Astrocyte (in vitro differentiated cells and primary cell): ENCODE results near the gene ENTPD7. TPM values are rescaled to one million over a fixed set of nuclear protein-coding genes. Genes with fewer than 3 reads are reported as not detected.
A peak's percentile ranks its signal among the peaks of the same experiment; 100 is the strongest.

Experiments used
- DNase-seq: peaks from one replicate; pipeline ENCODE4 v3.0.0-alpha.2; 2010; ENCODE audit warnings: low read depth
- FAIRE-seq: peaks from 2 replicates; lab custom pipeline; 2011; peaks lifted over from hg19 to GRCh38; lab: Jason Lieb, UNC
- H2AFZ ChIP-seq: 2 replicates; pipeline ENCODE4 v1.6.0; 2012; ENCODE audit warnings: low read depth, low read length, inconsistent platforms
- H3K27ac ChIP-seq: 2 replicates; pipeline ENCODE4 v1.5.1; 2011; ENCODE audit warnings: low read depth, low read length, inconsistent platforms
- H3K27me3 ChIP-seq: 2 replicates; pipeline ENCODE4 v1.6.0; 2011; ENCODE audit warnings: low read length, inconsistent platforms; ENCODE audit not compliant: insufficient read depth
- H3K36me3 ChIP-seq: 2 replicates; pipeline ENCODE4 v1.5.1; 2011; ENCODE audit warnings: low read length, inconsistent platforms; ENCODE audit not compliant: insufficient read depth
- H3K4me1 ChIP-seq: 2 replicates; pipeline ENCODE4 v1.5.1; 2011; ENCODE audit warnings: low read length, inconsistent platforms; ENCODE audit not compliant: insufficient read depth
- H3K4me2 ChIP-seq: 2 replicates; pipeline ENCODE4 v1.6.0; 2012; ENCODE audit warnings: low read length, inconsistent platforms
- H3K4me3 ChIP-seq: 2 replicates; pipeline ENCODE4 v1.5.1; 2011; ENCODE audit warnings: low read depth, mild to moderate bottlenecking, low read length, inconsistent platforms; ENCODE audit not compliant: insufficient read depth
- H3K79me2 ChIP-seq: 2 replicates; pipeline ENCODE4 v1.6.0; 2012; ENCODE audit warnings: mild to moderate bottlenecking, low read length, inconsistent platforms; ENCODE audit not compliant: insufficient read depth
- H3K9ac ChIP-seq: 2 replicates; pipeline ENCODE4 v1.6.0; 2012; ENCODE audit warnings: mild to moderate bottlenecking, low read length, inconsistent platforms
- H3K9me3 ChIP-seq: 2 replicates; pipeline ENCODE4 v1.5.1; 2012; ENCODE audit warnings: low read depth, mild to moderate bottlenecking, low read length, inconsistent platforms; ENCODE audit not compliant: insufficient read depth
- H4K20me1 ChIP-seq: 2 replicates; pipeline ENCODE4 v1.6.0; 2012; ENCODE audit warnings: low read length, inconsistent platforms; ENCODE audit not compliant: insufficient read depth
- H3K27ac Mint-ChIP-seq: one replicate; pipeline ENCODE4 v1.8.0; 2021; ENCODE audit warnings: mild to moderate bottlenecking, mixed read lengths; ENCODE audit not compliant: unreplicated experiment
- H3K27me3 Mint-ChIP-seq: one replicate; pipeline ENCODE4 v1.8.0; 2021; ENCODE audit warnings: low read depth, mixed read lengths; ENCODE audit not compliant: unreplicated experiment
- H3K36me3 Mint-ChIP-seq: one replicate; pipeline ENCODE4 v1.8.0; 2021; ENCODE audit warnings: low read depth, mixed read lengths; ENCODE audit not compliant: unreplicated experiment
- H3K4me1 Mint-ChIP-seq: one replicate; pipeline ENCODE4 v1.8.0; 2021; ENCODE audit warnings: low read depth, mixed read lengths; ENCODE audit not compliant: unreplicated experiment
- H3K4me3 Mint-ChIP-seq: one replicate; pipeline ENCODE4 v1.8.0; 2021; ENCODE audit warnings: mild to moderate bottlenecking, moderate library complexity, mixed read lengths; ENCODE audit not compliant: unreplicated experiment
- H3K9me3 Mint-ChIP-seq: one replicate; pipeline ENCODE4 v1.8.0; 2021; ENCODE audit warnings: mild to moderate bottlenecking, mixed read lengths; ENCODE audit not compliant: unreplicated experiment
- EZH2 ChIP-seq: IDR thresholded peaks from 2 replicates; pipeline ENCODE4 v1.6.1; 2012; ENCODE audit warnings: mild to moderate bottlenecking, low read length, inconsistent platforms; ENCODE audit not compliant: insufficient read depth
- total RNA-seq: library from RNA; stranded (reverse); gene quantifications from 2 replicates; pipeline ENCODE4 v1.2.1, GENCODE V29; 2021
- TF ChIP-seq, protein P1 (sequence below): IDR thresholded peaks from 2 replicates; pipeline ENCODE4 v1.5.1; 2011; ENCODE audit warnings: low read depth, mild to moderate bottlenecking, inconsistent platforms, low read length, moderate library complexity; ENCODE audit not compliant: insufficient read depth

The ENTPD7 gene
- total RNA-seq, 1 donor from 2014 or later: 21.6 TPM

DNA sequence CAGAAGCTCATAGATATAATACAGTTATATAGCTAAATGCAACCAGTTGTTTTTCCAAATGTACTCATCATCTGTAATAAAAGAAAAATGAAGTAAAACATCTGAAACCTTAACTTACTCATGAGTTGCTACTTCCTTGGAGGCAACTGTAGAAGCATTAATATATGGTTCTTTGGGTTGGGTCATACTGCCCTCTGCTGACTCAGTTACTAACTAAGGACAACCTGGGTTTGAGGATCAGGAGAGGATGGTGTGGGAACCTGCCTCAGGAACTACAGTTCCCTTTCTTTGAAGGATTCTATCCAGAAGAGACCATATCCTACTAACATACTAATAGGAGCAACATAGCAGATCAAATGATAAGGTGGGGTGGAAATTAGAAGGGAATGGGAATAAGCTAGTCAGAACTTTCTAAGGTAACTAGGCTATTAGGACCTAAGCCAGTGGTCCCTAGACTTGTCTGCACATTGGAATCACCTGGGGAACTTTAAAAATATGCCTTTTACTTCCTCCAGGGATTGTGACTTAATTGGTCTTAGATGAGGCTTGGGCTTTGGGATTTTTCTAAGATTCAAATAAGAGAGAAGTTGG lies 51.9 kb downstream of the ENTPD7 start:
- Histone ChIP-seq H3K27ac (no peak overlapping the region), H3K36me3 (peaks cover 33% of the 10 kb centered on the region), H3K4me2 (no peak overlapping the region), H3K79me2 (no peaks in the 10 kb centered on the region), H3K27me3 (no peaks in the 10 kb centered on the region), H3K4me3 (no peak overlapping the region), H3K9me3 (no peaks in the 10 kb centered on the region), H2AFZ (no peak overlapping the region), H4K20me1 (peaks cover 16% of the 10 kb centered on the region), H3K4me1 (no peaks in the 10 kb centered on the region), H3K9ac (no peak overlapping the region)
- Mint-ChIP-seq H3K4me3 (no peak overlapping the region), H3K9me3 (no peaks in the 10 kb centered on the region), H3K27ac (no peak overlapping the region), H3K4me1 (peaks cover 7% of the 10 kb centered on the region), H3K36me3 (peaks cover 8% of the 10 kb centered on the region), H3K27me3 (no peaks in the 10 kb centered on the region)
- TF ChIP-seq, protein P1, sequence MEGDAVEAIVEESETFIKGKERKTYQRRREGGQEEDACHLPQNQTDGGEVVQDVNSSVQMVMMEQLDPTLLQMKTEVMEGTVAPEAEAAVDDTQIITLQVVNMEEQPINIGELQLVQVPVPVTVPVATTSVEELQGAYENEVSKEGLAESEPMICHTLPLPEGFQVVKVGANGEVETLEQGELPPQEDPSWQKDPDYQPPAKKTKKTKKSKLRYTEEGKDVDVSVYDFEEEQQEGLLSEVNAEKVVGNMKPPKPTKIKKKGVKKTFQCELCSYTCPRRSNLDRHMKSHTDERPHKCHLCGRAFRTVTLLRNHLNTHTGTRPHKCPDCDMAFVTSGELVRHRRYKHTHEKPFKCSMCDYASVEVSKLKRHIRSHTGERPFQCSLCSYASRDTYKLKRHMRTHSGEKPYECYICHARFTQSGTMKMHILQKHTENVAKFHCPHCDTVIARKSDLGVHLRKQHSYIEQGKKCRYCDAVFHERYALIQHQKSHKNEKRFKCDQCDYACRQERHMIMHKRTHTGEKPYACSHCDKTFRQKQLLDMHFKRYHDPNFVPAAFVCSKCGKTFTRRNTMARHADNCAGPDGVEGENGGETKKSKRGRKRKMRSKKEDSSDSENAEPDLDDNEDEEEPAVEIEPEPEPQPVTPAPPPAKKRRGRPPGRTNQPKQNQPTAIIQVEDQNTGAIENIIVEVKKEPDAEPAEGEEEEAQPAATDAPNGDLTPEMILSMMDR: peak; percentile 44
- no peak for TF ChIP-seq EZH2
- peak; percentile 32 for FAIRE-seq
- DNase-seq: peak; percentile 34

DNA sequence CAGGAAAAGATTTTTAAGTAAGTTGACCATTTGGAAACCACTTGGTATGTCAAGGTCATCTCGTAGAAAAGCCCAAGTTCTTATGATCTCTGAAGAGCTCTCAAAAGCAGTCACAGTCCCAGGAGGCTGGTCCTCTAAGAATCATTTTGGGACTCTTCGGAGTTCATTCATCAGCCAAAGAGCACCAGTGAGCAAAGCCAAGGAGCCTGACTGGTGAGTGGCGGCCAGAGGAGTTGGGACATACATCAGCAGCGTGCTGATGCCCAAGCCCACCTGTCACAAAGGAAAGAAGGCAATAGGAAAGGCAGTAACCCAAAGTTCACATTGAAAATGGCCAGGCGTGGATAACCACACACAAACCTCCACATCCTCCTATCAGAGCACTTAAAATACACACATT lies 55.1 kb downstream of the ENTPD7 start:
- H3K27ac ChIP-seq: no peak overlapping the region
- no peak overlapping the region for H3K4me2 ChIP-seq
- no peaks in the 10 kb centered on the region for H3K9me3 Mint-ChIP-seq
- H3K4me3 ChIP-seq: no peak overlapping the region
- FAIRE-seq (no peak), DNase-seq (no peak)
- no peaks in the 10 kb centered on the region for H3K79me2 ChIP-seq
- H3K9me3 ChIP-seq: no peaks in the 10 kb centered on the region
- no peak overlapping the region for H2AFZ ChIP-seq
- peaks cover 16% of the 10 kb centered on the region for H4K20me1 ChIP-seq
- peaks cover 6% of the 10 kb centered on the region for H3K4me1 Mint-ChIP-seq
- TF ChIP-seq EZH2: no peak
- TF ChIP-seq, protein P1: no peak
- no peaks in the 10 kb centered on the region for H3K27me3 Mint-ChIP-seq
- no peaks in the 10 kb centered on the region for H3K4me1 ChIP-seq
- H3K27me3 ChIP-seq: no peaks in the 10 kb centered on the region
- H3K4me3 Mint-ChIP-seq: no peak overlapping the region
- H3K9ac ChIP-seq: no peak overlapping the region
- H3K36me3 Mint-ChIP-seq: peaks cover 14% of the 10 kb centered on the region
- H3K36me3 ChIP-seq: peaks cover 46% of the 10 kb centered on the region
- H3K27ac Mint-ChIP-seq: no peak overlapping the region

DNA sequence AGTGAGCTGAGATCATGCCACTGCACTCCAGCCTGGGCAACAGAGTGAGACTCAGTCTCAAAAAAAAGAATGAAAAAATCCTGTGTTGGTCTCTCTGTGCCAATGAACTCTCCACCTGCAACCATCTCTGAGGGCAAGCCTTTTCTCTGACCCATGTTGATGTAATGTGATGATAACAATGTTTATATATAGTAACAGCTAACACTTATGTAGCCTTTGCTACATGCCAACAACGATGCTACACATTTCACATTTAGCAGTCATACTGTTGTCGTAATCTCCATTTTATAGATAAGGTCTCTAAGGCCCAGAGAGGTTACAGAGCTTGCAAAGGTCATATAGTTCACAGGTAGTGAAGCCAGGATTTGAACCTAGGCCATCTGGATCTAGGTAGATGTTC lies 61.1 kb downstream of the ENTPD7 start:
- Histone ChIP-seq H3K9ac (no peak overlapping the region), H3K4me3 (no peak overlapping the region), H3K36me3 (peaks cover 54% of the 10 kb centered on the region), H3K27me3 (no peaks in the 10 kb centered on the region), H3K79me2 (no peaks in the 10 kb centered on the region), H3K4me1 (no peaks in the 10 kb centered on the region), H2AFZ (no peak overlapping the region), H3K4me2 (no peak overlapping the region), H3K9me3 (no peaks in the 10 kb centered on the region), H4K20me1 (peaks cover 4% of the 10 kb centered on the region), H3K27ac (no peak overlapping the region)
- Mint-ChIP-seq H3K4me1 (no peaks in the 10 kb centered on the region), H3K27ac (no peak overlapping the region), H3K4me3 (no peak overlapping the region), H3K36me3 (peaks cover 19% of the 10 kb centered on the region), H3K27me3 (no peaks in the 10 kb centered on the region), H3K9me3 (no peaks in the 10 kb centered on the region)
- TF ChIP-seq, protein P1: no peak
- no peak for TF ChIP-seq EZH2
- FAIRE-seq (no peak), DNase-seq (no peak)
